IMR-90 (cell line): Measurements from ENCODE around the gene NCLN.

ENCODE experiments used
- BHLHE40 ChIP-seq: fragments of 150-350 bp; IDR thresholded peaks from 2 replicates; pipeline ENCODE4 v1.6.1; 2016; ENCODE audit warnings: mild to moderate bottlenecking, low read depth, low read length
- CEBPB ChIP-seq: IDR thresholded peaks from 2 replicates; pipeline ENCODE4 v1.6.1; 2012; ENCODE audit warnings: low read depth, low read length, improper control_type of control experiment
- CHD1 ChIP-seq: IDR thresholded peaks from 2 replicates; pipeline ENCODE4 v1.6.1; 2012; ENCODE audit warnings: low read depth, low read length, improper control_type of control experiment
- CTCF ChIP-seq: conservative IDR thresholded peaks from 2 replicates; pipeline ENCODE4 v1.5.1; 2012; ENCODE audit warnings: mild to moderate bottlenecking, low read depth, low read length, improper control_type of control experiment
- MAFK ChIP-seq: IDR thresholded peaks from 2 replicates; pipeline ENCODE4 v1.6.1; 2012; ENCODE audit warnings: low read depth, low read length, improper control_type of control experiment
- MXI1 ChIP-seq: IDR thresholded peaks from 2 replicates; pipeline ENCODE4 v1.6.1; 2012; ENCODE audit warnings: low read depth, mild to moderate bottlenecking, low read length, moderate library complexity, borderline replicate concordance
- NFE2L2 ChIP-seq: fragments of 150-350 bp; IDR thresholded peaks from 2 replicates; pipeline ENCODE4 v1.6.1; 2016; ENCODE audit warnings: low read depth, mild to moderate bottlenecking, low read length
- POLR2A ChIP-seq: IDR thresholded peaks from 2 replicates; pipeline ENCODE4 v1.6.1; 2012; ENCODE audit warnings: mild to moderate bottlenecking, low read depth, low read length
- RAD21 ChIP-seq: IDR thresholded peaks from 2 replicates; pipeline ENCODE4 v1.6.1; 2012; ENCODE audit warnings: low read length, improper control_type of control experiment
- RCOR1 ChIP-seq: IDR thresholded peaks from 2 replicates; pipeline ENCODE4 v1.6.1; 2012; ENCODE audit warnings: mild to moderate bottlenecking, low read length, improper control_type of control experiment; ENCODE audit not compliant: insufficient replicate concordance
- RFX5 ChIP-seq: IDR thresholded peaks from 2 replicates; pipeline ENCODE4 v1.8.0; 2012; ENCODE audit warnings: low read depth, mild to moderate bottlenecking, low read length, moderate library complexity
- SMC3 ChIP-seq: fragments of 150-350 bp; IDR thresholded peaks from 2 replicates; pipeline ENCODE4 v1.6.1; 2016; ENCODE audit warnings: low read depth, mild to moderate bottlenecking, antibody characterized with exemption, low read length, moderate library complexity
- USF2 ChIP-seq: fragments of 150-350 bp; IDR thresholded peaks from 2 replicates; pipeline ENCODE4 v1.6.1; 2017; ENCODE audit warnings: mild to moderate bottlenecking, antibody characterized with exemption, low read length, low read depth

GRCh38 chr19:3149526-3150505 lies 35.9 kb upstream of the NCLN start:
- TF ChIP-seq CTCF (no peak), RFX5 (no peak), RAD21 (no peak), NFE2L2 (no peak), POLR2A (no peak), SMC3 (no peak), CHD1 (no peak), MXI1 (no peak), CEBPB (no peak), USF2 (no peak), BHLHE40 (no peak), RCOR1 (no peak), MAFK (no peak)
